ENCODE measurements around the gene NPTX1. TPM values are rescaled to one million over a fixed set of nuclear protein-coding genes. Genes with fewer than 3 reads are reported as not detected.

The NPTX1 gene
- total RNA-seq, 2 donors from 2014 or later, result 0.56 to 0.68 TPM

DNA sequence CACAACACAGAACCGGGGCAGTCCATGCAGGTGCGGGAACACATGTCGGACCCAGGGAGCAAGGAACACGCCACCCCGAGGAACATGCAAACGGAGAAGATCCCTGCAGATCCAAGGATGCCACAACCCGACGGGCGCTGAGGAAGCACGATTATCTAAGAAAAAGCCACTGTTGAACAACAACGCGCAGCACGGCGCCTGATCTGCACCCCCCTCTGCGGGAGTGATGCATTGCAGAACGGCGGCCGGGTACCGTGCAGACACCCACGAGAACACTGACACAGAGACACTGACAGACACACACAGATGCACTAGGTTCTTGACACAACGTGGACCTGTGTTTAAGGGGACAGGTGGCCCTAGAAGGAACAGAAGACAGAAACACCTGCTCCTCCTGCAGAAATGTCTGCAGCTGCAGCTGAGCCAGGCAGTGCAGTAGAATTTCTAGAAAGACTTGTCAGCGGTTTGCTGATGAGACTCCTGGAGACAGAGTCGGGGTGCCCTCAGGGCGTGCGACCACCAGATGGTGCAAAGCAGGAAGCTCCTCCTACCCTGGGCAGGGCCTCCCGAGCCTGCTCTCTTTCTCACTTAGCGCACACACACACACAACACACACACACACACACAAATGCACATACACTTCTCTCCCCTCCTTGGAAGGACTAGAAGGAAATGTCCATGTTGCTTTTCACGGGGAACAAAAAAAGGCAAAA, 7.5 kb downstream of the NPTX1 start:
- Histone ChIP-seq H3K27me3 (replicated peaks; ENCODE audit: insufficient read depth) (no peaks in the 10 kb centered on the region), H3K9me3 (no peaks in the 10 kb centered on the region), H3K4me3 (no peak overlapping the region), H3K36me3 (no peaks in the 10 kb centered on the region), H3K4me1 (ENCODE audit: control insufficient read depth in 1 of 2, low read depth in 2 of 2) (peaks cover 0 to 1% of the 10 kb centered on the region in 2 donors), H3K27ac (no peak overlapping the region)
- ATAC-seq (ENCODE audit: insufficient number of reproducible peaks, low FRiP score, low read depth), result no peak
- TF ChIP-seq, protein P1, sequence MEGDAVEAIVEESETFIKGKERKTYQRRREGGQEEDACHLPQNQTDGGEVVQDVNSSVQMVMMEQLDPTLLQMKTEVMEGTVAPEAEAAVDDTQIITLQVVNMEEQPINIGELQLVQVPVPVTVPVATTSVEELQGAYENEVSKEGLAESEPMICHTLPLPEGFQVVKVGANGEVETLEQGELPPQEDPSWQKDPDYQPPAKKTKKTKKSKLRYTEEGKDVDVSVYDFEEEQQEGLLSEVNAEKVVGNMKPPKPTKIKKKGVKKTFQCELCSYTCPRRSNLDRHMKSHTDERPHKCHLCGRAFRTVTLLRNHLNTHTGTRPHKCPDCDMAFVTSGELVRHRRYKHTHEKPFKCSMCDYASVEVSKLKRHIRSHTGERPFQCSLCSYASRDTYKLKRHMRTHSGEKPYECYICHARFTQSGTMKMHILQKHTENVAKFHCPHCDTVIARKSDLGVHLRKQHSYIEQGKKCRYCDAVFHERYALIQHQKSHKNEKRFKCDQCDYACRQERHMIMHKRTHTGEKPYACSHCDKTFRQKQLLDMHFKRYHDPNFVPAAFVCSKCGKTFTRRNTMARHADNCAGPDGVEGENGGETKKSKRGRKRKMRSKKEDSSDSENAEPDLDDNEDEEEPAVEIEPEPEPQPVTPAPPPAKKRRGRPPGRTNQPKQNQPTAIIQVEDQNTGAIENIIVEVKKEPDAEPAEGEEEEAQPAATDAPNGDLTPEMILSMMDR (IDR thresholded peaks at IDR 0.05), result no peak
- no peak for DNase-seq (ENCODE audit: low spot score)

DNA sequence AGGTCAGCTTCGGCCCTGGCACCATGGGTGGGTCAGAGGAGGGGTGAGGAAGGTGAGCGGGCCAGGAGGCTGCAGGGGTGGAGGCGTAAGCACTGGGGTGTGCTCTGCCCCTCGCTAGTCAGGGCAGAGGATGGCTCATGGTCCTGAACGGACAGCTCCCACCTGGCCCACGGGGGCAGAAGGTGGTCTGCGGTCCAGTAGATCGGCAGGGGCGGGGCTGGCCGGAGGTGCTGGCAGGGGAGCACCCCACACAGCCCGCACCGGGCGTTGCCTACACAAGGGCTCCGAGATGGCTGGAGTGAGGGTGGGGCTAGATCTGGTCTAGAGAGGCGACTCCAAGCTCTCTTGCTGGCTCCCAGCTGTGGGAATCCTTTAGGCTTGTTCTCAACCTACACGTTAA, 8.2 kb downstream of the NPTX1 start:
- Histone ChIP-seq H3K9me3 (no peaks in the 10 kb centered on the region), H3K27ac (no peak overlapping the region), H3K4me3 (no peak overlapping the region), H3K36me3 (no peaks in the 10 kb centered on the region), H3K27me3 (replicated peaks; ENCODE audit: insufficient read depth) (no peaks in the 10 kb centered on the region), H3K4me1 (ENCODE audit: control insufficient read depth in 1 of 2, low read depth in 2 of 2) (no peaks in the 10 kb centered on the region)
- TF ChIP-seq, protein P1 (IDR thresholded peaks at IDR 0.05), result no peak
- ATAC-seq (ENCODE audit: insufficient number of reproducible peaks, low FRiP score, low read depth), result no peak
- no peak for DNase-seq (ENCODE audit: low spot score)

DNA sequence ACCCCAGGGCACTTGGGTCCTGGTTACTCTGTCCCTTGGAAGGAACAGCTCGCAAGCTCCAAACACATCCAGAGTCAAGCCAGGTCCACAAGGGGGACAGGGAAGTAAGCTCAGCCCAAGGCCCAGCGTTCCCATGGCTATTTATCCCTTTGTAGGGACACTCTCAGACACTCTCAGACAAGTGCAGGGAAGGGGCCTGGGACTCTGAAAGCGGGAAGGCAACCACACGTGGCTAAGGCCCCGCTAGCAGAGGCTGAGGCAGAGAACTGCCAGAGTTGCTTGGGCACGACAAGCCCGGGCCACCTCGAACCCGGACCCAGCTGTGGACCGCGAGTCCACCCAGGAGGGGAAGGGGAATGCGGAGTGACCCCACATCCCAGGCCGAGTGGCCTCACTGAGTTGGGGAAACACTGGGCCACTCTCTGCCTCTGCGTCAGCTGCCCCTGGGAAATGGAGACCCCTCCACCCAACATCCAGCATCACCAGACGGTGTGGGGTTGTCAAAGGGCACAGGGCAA, 10.2 kb downstream of the NPTX1 start:
- no peaks in the 10 kb centered on the region for H3K27me3 ChIP-seq (replicated peaks; ENCODE audit: insufficient read depth)

DNA sequence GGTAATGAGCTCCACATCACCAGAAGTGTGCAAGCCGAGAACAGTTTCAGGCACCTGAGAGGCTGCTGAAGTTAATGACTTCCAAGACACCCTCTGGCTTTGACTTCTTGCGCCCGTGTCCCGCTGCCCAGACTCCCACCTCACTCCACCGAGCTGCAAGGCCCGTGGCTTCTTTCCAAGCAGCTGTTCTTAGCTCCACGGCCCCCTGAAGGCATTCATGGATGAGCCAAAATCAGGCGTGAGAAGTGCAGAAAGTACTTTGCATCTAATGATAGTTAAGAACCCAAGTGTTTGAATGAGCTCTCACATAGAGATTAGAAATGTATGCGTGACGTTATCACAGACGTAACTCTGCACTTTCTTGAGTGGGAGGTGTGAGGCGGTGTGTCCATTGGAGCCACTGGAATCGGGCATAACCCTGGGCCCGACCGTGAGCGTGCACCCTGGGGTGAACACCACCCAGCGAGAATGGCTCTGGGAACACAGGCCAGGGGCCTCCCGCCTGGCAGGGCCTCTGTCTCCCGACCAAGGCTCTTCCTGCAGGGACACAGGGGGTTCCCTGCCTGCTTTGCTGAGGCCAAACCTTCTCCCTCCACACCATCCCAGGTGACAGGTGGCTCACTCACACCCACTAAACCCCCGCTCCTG, 11.0 kb downstream of the NPTX1 start:
- Histone ChIP-seq H3K4me1 (ENCODE audit: control insufficient read depth in 1 of 2, low read depth in 2 of 2) (no peaks in the 10 kb centered on the region), H3K4me3 (no peak overlapping the region), H3K36me3 (no peaks in the 10 kb centered on the region), H3K27me3 (replicated peaks; ENCODE audit: insufficient read depth) (no peaks in the 10 kb centered on the region), H3K27ac (no peak overlapping the region), H3K9me3 (no peaks in the 10 kb centered on the region)
- TF ChIP-seq, protein P1 (IDR thresholded peaks at IDR 0.05), result no peak
- DNase-seq (ENCODE audit: low spot score) (no peak), ATAC-seq (ENCODE audit: insufficient number of reproducible peaks, low FRiP score, low read depth) (no peak)

More for the DNA sequence above, 10.2 kb downstream of the NPTX1 start:
- DNase-seq (ENCODE audit: low spot score), result no peak
- TF ChIP-seq, protein P1 (IDR thresholded peaks at IDR 0.05), result no peak
- Histone ChIP-seq H3K4me1 (ENCODE audit: control insufficient read depth in 1 of 2, low read depth in 2 of 2) (no peaks in the 10 kb centered on the region), H3K9me3 (no peaks in the 10 kb centered on the region), H3K4me3 (no peak overlapping the region), H3K27ac (no peak overlapping the region), H3K36me3 (no peaks in the 10 kb centered on the region)
- ATAC-seq (ENCODE audit: insufficient number of reproducible peaks, low FRiP score, low read depth), result no peak

DNA sequence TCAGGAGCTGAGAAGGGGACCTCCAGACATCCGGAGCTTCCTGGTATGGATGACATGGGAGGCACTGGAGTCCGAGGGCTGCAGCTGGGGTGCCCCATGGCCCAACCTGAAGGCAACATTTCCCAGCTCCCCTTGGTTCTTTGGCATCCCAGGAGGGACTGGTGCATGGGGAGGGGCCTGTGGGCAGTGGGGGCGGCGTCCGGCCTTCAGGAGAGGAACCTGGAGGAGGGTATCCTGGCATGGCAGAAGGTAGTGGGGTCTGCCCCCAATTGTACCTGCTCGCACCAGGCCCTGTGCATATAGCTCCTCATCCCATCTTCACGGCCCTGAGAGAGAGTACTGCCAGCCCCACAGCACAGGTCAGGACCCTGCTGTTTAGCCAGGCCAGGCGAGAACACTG, 11.9 kb downstream of the NPTX1 start:
- no peak for ATAC-seq (ENCODE audit: insufficient number of reproducible peaks, low FRiP score, low read depth)
- TF ChIP-seq, protein P1 (IDR thresholded peaks at IDR 0.05), result no peak

More for the DNA sequence above, 11.9 kb downstream of the NPTX1 start:
- H3K4me3 ChIP-seq, result no peak overlapping the region
- H3K27ac ChIP-seq, result no peak overlapping the region
- no peaks in the 10 kb centered on the region for H3K4me1 ChIP-seq (ENCODE audit: control insufficient read depth in 1 of 2, low read depth in 2 of 2)
- no peaks in the 10 kb centered on the region for H3K27me3 ChIP-seq (replicated peaks; ENCODE audit: insufficient read depth)
- DNase-seq (ENCODE audit: low spot score), result no peak
- no peaks in the 10 kb centered on the region for H3K9me3 ChIP-seq
- no peaks in the 10 kb centered on the region for H3K36me3 ChIP-seq

Data from thoracic aorta (tissue), 2 donors.